ENCODE measurements around the gene DSC3.

Gene DSC3

GRCh38 chr18:31010601-31011000 is 31.9 kb downstream of the DSC3 start:
- H3K4me2 ChIP-seq (ENCODE audit: low read depth, low read length), result no peak overlapping the region
- no peak overlapping the region for H3K27ac ChIP-seq (ENCODE audit: low read length)

GRCh38 chr18:30999887-31000628 is 42.5 kb downstream of the DSC3 start:
- no peaks in the 10 kb centered on the region for H3K4me1 ChIP-seq (ENCODE audit: low read length)
- no peaks in the 10 kb centered on the region for H3F3A ChIP-seq (ENCODE audit: insufficient read depth, low read length)
- H3K4me3 ChIP-seq (ENCODE audit: low read length), result no peak overlapping the region
- no peaks in the 10 kb centered on the region for H4K20me1 ChIP-seq (ENCODE audit: insufficient read depth, low read length)
- DNase-seq, result no peak
- H3K79me2 ChIP-seq (ENCODE audit: low read length), result no peaks in the 10 kb centered on the region
- TF ChIP-seq EZH2phosphoT487 (IDR thresholded peaks at IDR 0.05; ENCODE audit: low read length) (no peak), EZH2 (optimal IDR thresholded peaks at IDR 0.05; ENCODE audit: low read depth, low read length) (no peak), CTCF (IDR thresholded peaks at IDR 0.05; ENCODE audit: low read length) (no peak)
- no peaks in the 10 kb centered on the region for H3K36me3 ChIP-seq (replicated peaks; ENCODE audit: insufficient read depth, low read length)
- H3K4me2 ChIP-seq (ENCODE audit: low read depth, low read length), result no peak overlapping the region
- H3K9ac ChIP-seq (ENCODE audit: low read length), result no peak overlapping the region
- H2AFZ ChIP-seq (ENCODE audit: low read length), result no peak overlapping the region
- H3K9me3 ChIP-seq (replicated peaks; ENCODE audit: insufficient read depth, low read length), result no peaks in the 10 kb centered on the region
- no peaks in the 10 kb centered on the region for H3K27me3 ChIP-seq (replicated peaks; ENCODE audit: insufficient read depth, low read length)
- no peaks in the 10 kb centered on the region for H3K9me2 ChIP-seq (replicated peaks; ENCODE audit: insufficient read depth, low read length)
- H3K27ac ChIP-seq (ENCODE audit: low read length), result no peak overlapping the region

More at GRCh38 chr18:31010601-31011000, 31.9 kb downstream of the DSC3 start:
- Histone ChIP-seq H3K79me2 (ENCODE audit: low read length) (no peaks in the 10 kb centered on the region), H3F3A (ENCODE audit: insufficient read depth, low read length) (no peaks in the 10 kb centered on the region), H3K36me3 (replicated peaks; ENCODE audit: insufficient read depth, low read length) (no peaks in the 10 kb centered on the region), H3K9ac (ENCODE audit: low read length) (no peak overlapping the region), H2AFZ (ENCODE audit: low read length) (no peak overlapping the region), H3K4me1 (ENCODE audit: low read length) (no peaks in the 10 kb centered on the region), H3K27me3 (replicated peaks; ENCODE audit: insufficient read depth, low read length) (no peaks in the 10 kb centered on the region), H4K20me1 (ENCODE audit: insufficient read depth, low read length) (no peaks in the 10 kb centered on the region), H3K9me3 (replicated peaks; ENCODE audit: insufficient read depth, low read length) (no peaks in the 10 kb centered on the region), H3K9me2 (replicated peaks; ENCODE audit: insufficient read depth, low read length) (no peaks in the 10 kb centered on the region), H3K4me3 (ENCODE audit: low read length) (no peak overlapping the region)
- TF ChIP-seq EZH2 (optimal IDR thresholded peaks at IDR 0.05; ENCODE audit: low read depth, low read length) (no peak), EZH2phosphoT487 (IDR thresholded peaks at IDR 0.05; ENCODE audit: low read length) (no peak), CTCF (IDR thresholded peaks at IDR 0.05; ENCODE audit: low read length) (no peak)
- DNase-seq, result no peak

- TF ChIP-seq EZH2 (optimal IDR thresholded peaks at IDR 0.05; ENCODE audit: low read depth, low read length), result no peak
- no peak for TF ChIP-seq CTCF (IDR thresholded peaks at IDR 0.05; ENCODE audit: low read length)
- TF ChIP-seq EZH2phosphoT487 (IDR thresholded peaks at IDR 0.05; ENCODE audit: low read length), result no peak
- Histone ChIP-seq H3K9me3 (replicated peaks; ENCODE audit: insufficient read depth, low read length) (no peaks in the 10 kb centered on the region), H3K27me3 (replicated peaks; ENCODE audit: insufficient read depth, low read length) (no peaks in the 10 kb centered on the region), H3K9me2 (replicated peaks; ENCODE audit: insufficient read depth, low read length) (no peaks in the 10 kb centered on the region), H3K79me2 (ENCODE audit: low read length) (no peaks in the 10 kb centered on the region), H3K4me3 (ENCODE audit: low read length) (no peak overlapping the region), H3K4me2 (ENCODE audit: low read depth, low read length) (no peak overlapping the region), H2AFZ (ENCODE audit: low read length) (no peak overlapping the region), H3F3A (ENCODE audit: insufficient read depth, low read length) (no peaks in the 10 kb centered on the region), H3K27ac (ENCODE audit: low read length) (no peak overlapping the region), H3K9ac (ENCODE audit: low read length) (no peak overlapping the region), H3K36me3 (replicated peaks; ENCODE audit: insufficient read depth, low read length) (no peaks in the 10 kb centered on the region), H3K4me1 (ENCODE audit: low read length) (no peaks in the 10 kb centered on the region), H4K20me1 (ENCODE audit: insufficient read depth, low read length) (no peaks in the 10 kb centered on the region)
- no peak for DNase-seq
These were observed 43.4 kb downstream of the DSC3 start for GRCh38 chr18:30999186-30999585.
